HG02642 (cell line): ENCODE data around the gene NEURL1.
"Not testable (repeated sequence)": the region's sequence is repeated elsewhere in the genome, so short reads cannot be mapped to it uniquely, and the experiment has no call there.

ENCODE experiments used
- ATAC-seq: cut with Tn5 transposase; IDR thresholded peaks from one replicate; pipeline ENCODE4 v1.9.1; 2021; ENCODE audit warnings: mild to moderate bottlenecking; ENCODE audit not compliant: unreplicated experiment, poor library complexity

NEURL1 gene

GRCh38 chr10:103459615-103460014 lies 33.9 kb upstream of the NEURL1 start:
- no peak for ATAC-seq

- no peak for ATAC-seq
Measured at GRCh38 chr10:103463499-103463898, 30.0 kb upstream of the NEURL1 start.

GRCh38 chr10:103465411-103466179 lies 27.9 kb upstream of the NEURL1 start:
- no peak for ATAC-seq

- ATAC-seq: no peak
Measured at GRCh38 chr10:103466734-103467133, 26.8 kb upstream of the NEURL1 start.

- peak; percentile 31 for ATAC-seq
Measured at GRCh38 chr10:103467406-103467805, 26.1 kb upstream of the NEURL1 start.

GRCh38 chr10:103469201-103469600 lies 24.3 kb upstream of the NEURL1 start:
- no peak for ATAC-seq

GRCh38 chr10:103470761-103471653 lies 22.5 kb upstream of the NEURL1 start:
- peak; percentile 74 for ATAC-seq

GRCh38 chr10:103472005-103472404 lies 21.5 kb upstream of the NEURL1 start:
- ATAC-seq: peak; percentile 31

- ATAC-seq: no peak
Measured at GRCh38 chr10:103473261-103473671, 20.2 kb upstream of the NEURL1 start.

GRCh38 chr10:103474077-103474476 lies 19.4 kb upstream of the NEURL1 start:
- ATAC-seq: no peak

- no peak for ATAC-seq
Measured at GRCh38 chr10:103475437-103475836, 18.1 kb upstream of the NEURL1 start.

- no peak for ATAC-seq
Measured at GRCh38 chr10:103476046-103476768, 17.3 kb upstream of the NEURL1 start.

GRCh38 chr10:103478671-103479070 lies 14.8 kb upstream of the NEURL1 start:
- ATAC-seq: no peak

GRCh38 chr10:103479135-103479534 lies 14.4 kb upstream of the NEURL1 start, which contains the start of gene CALHM3:
Gene CALHM3 (minus strand): TSS chr10:103479240. CDS start chr10:103479032, 208 bp downstream.
- ATAC-seq: no peak

- ATAC-seq: no peak
Measured at GRCh38 chr10:103480521-103480920, 13.0 kb upstream of the NEURL1 start.

GRCh38 chr10:103481974-103482531 lies 11.5 kb upstream of the NEURL1 start:
- peak; percentile 71 for ATAC-seq

- not testable (repeated sequence) for ATAC-seq
Measured at GRCh38 chr10:103486635-103487409, 6.7 kb upstream of the NEURL1 start.

- no peak for ATAC-seq
Measured at GRCh38 chr10:103487410-103487708, 6.1 kb upstream of the NEURL1 start.

- ATAC-seq: peak; percentile 18
Measured at GRCh38 chr10:103490986-103491314, 2.6 kb upstream of the NEURL1 start.
